GM12865 (cell line): ENCODE data around the gene LRRK1.

ENCODE experiments used
- DNase-seq: peaks from one replicate; pipeline ENCODE4 v3.0.0; 2010; ENCODE audit warnings: low read depth
- H3K4me3 ChIP-seq: 2 replicates; pipeline ENCODE4 v1.5.1; 2011; ENCODE audit warnings: mild to moderate bottlenecking, low read depth, low read length, control low read depth
- CTCF ChIP-seq: IDR thresholded peaks from 2 replicates; pipeline ENCODE4 v1.5.1; 2011; ENCODE audit warnings: low read length, control low read depth, low read depth, inconsistent platforms; ENCODE audit not compliant: insufficient read depth; ENCODE audit errors: missing control alignments

Gene LRRK1

DNA sequence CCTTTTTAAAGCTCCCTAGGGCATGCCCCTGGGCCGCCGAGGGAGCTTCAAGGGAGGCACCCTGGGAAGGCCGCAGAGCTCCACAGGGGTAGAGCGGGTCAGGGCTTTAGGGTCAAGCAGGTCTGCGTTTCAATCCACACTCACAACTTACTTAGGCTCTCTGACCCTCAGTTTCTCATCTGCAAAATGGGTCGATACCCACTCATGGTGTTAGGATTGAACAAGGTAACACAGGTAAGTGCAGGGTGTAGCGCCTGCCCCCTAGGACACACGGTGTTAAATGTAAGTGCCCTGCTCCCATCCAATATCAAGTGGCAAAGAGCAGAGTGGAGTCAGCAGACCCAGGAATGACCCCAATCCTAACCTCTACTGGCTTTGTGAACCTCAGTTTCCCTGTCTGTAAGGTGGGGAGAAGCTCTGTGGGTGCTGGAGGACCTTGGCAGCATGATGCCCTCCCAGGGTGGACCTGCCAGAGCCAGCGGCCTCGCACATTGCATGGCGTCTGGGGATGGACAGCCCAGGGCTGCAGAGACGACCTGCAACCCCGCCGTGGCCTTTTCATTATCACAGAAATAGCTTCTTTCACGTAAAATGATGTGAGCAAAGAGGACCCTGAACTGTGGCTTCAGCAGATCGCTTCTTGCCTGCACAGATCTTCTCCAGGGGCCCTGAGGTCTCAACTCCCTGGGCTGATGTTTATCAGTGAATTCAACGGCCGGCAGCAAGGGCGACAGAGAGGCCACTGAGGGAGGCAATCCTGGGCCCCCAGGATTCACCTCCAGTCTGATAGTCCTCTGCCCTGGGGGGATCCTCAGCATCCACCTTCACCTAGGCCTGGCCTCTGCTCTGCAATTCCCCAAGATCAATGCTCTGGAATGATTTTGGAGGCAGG, 194.2 kb downstream of the LRRK1 start:
- TF ChIP-seq CTCF: no peak
- no peak overlapping the region for H3K4me3 ChIP-seq
- no peak for DNase-seq

DNA sequence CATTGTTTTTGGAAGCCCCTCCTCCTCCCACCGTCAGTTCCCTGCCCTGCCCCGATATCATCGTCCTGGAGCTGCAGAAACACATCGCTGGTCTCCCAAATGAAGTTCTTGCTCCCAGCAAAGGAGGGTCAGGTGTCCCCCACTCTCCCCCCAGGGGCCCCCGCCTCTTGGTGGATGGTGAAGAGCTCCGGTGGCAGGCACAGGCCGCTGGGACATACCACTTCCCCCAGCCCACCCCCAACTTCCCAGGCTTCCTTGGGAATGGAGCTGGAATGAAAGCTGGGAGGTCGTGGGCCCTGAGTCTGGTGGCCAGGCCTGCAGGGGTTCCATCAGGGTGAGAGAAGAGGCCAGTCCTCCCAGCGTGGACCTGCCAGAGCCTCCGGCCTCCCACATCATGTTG, 195.0 kb downstream of the LRRK1 start:
- no peak overlapping the region for H3K4me3 ChIP-seq
- no peak for TF ChIP-seq CTCF
- no peak for DNase-seq

DNA sequence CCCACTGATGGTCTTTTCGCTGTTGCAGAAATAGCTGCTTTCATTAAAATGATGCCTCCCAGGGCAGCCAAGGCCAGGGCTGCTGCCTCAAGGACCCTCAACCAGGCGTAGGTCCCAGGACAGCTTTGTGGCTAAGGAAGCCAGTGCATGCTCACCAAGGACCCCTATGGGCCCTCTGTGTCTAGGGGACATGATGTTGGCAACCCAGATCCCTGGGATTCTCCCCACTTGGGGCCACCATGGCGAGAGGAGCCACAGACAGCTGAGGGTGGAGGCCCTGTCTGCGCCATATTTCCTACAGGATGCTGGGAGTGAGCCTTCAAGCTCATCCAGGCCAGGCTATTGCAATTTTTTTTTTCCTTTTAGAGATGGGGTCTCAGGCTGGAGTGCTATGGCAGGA, 195.5 kb downstream of the LRRK1 start:
- TF ChIP-seq CTCF: no peak
- no peak overlapping the region for H3K4me3 ChIP-seq
- DNase-seq: no peak

- TF ChIP-seq CTCF: no peak
- no peak overlapping the region for H3K4me3 ChIP-seq
- DNase-seq: no peak
Measured at GRCh38 chr15:101115393-101115785, 196.2 kb downstream of the LRRK1 start.

- TF ChIP-seq CTCF: no peak
- no peak for DNase-seq
- H3K4me3 ChIP-seq: no peak overlapping the region
Measured at GRCh38 chr15:101115786-101116680, 196.9 kb downstream of the LRRK1 start.

- DNase-seq: no peak
- H3K4me3 ChIP-seq: no peak overlapping the region
- TF ChIP-seq CTCF: no peak
Measured at GRCh38 chr15:101116681-101116976, 197.5 kb downstream of the LRRK1 start.

DNA sequence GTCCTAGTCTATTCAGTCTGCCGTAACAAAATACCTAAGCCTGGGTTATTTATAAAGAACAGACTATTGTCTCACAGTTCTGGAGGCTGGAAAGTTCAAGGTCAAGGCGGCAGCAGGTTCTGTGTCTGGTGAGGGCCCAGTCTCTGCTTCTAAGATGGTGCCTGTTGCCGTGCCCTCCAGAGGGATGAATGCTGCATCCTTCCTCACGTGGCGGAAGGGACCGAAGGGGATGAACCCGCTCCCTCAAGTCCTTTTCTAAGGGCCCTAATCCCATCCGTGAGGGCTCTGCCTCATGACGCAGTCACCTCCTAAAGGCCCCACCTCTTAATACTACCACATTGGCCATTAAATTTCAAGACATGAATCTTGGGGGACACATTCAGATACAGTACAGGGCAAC, 199.0 kb downstream of the LRRK1 start:
- no peak for TF ChIP-seq CTCF
- DNase-seq: no peak
- no peak overlapping the region for H3K4me3 ChIP-seq
